Cortex of kidney (tissue), 1 donor: ENCODE measurements around the gene SASH1.

Source experiments
- DNase-seq: peaks from one replicate; lab custom pipeline; 2025; lab: John Stamatoyannopoulos, UW

SASH1 gene

GRCh38 chr6:148548749-148549140, 206.1 kb downstream of the SASH1 start:
- DNase-seq = no peak

GRCh38 chr6:148550569-148550968, 207.9 kb downstream of the SASH1 start:
- no peak for DNase-seq

- DNase-seq = no peak
These were observed 208.6 kb downstream of the SASH1 start for GRCh38 chr6:148551226-148551625.

GRCh38 chr6:148556410-148556809, 213.8 kb downstream of the SASH1 start:
- DNase-seq = no peak

GRCh38 chr6:148557796-148558321, 215.2 kb downstream of the SASH1 start:
- no peak for DNase-seq

GRCh38 chr6:148559848-148560433, 217.3 kb downstream of the SASH1 start:
- DNase-seq = no peak

GRCh38 chr6:148561629-148562028, 219.0 kb downstream of the SASH1 start:
- DNase-seq = no peak

- no peak for DNase-seq
These were observed 220.4 kb downstream of the SASH1 start for GRCh38 chr6:148563066-148563465.

GRCh38 chr6:148564494-148565035, 221.9 kb downstream of the SASH1 start:
- no peak for DNase-seq

GRCh38 chr6:148565321-148565926, 222.8 kb downstream of the SASH1 start:
- DNase-seq = no peak

GRCh38 chr6:148565930-148566663, 223.5 kb downstream of the SASH1 start:
- DNase-seq = no peak

GRCh38 chr6:148566664-148567350, 224.2 kb downstream of the SASH1 start:
- no peak for DNase-seq

GRCh38 chr6:148570456-148570855, 227.8 kb downstream of the SASH1 start:
- DNase-seq = no peak

GRCh38 chr6:148572676-148573335, 230.2 kb downstream of the SASH1 start:
- no peak for DNase-seq

- DNase-seq = no peak
These were observed 231.3 kb downstream of the SASH1 start for GRCh38 chr6:148573922-148574321.

- no peak for DNase-seq
These were observed 235.2 kb downstream of the SASH1 start for GRCh38 chr6:148577687-148578488.

- DNase-seq = no peak
These were observed 235.8 kb downstream of the SASH1 start for GRCh38 chr6:148578489-148578814.

GRCh38 chr6:148578837-148579565, 236.4 kb downstream of the SASH1 start:
- no peak for DNase-seq

- DNase-seq = no peak
These were observed 237.8 kb downstream of the SASH1 start for GRCh38 chr6:148580442-148580841.

- no peak for DNase-seq
These were observed 241.0 kb downstream of the SASH1 start for GRCh38 chr6:148583631-148584030.
